Adrenal gland (tissue), 12 donors: Measurements from ENCODE around the gene WDR20. TPM values are rescaled to one million over a fixed set of nuclear protein-coding genes. Genes with fewer than 3 reads are reported as not detected.

Source experiments
- DNase-seq, 7 donors: peaks; one replicate each; pipeline ENCODE4 v3.0.0-alpha.2; 2019 to 2020
- H3K27ac ChIP-seq, 5 donors: fragments of 200-600 bp; sonication (generic) in 4 of 5; 1 replicate in 3 of 5; 2 replicates in 2 of 5; pipeline versions ENCODE4 v1.5.1 to v1.8.0; 2016 to 2020; ENCODE audit warnings: mild to moderate bottlenecking in 1 of 5
- H3K27me3 ChIP-seq: fragments of 200-600 bp; 2 replicates; pipeline ENCODE4 v1.8.0; 2021
- H3K36me3 ChIP-seq, 2 donors: fragments of 200-600 bp; replicated peaks in 1 of 2; 1 replicate in 1 of 2; 2 replicates in 1 of 2; pipeline versions ENCODE4 v1.5.1 to v1.8.0; 2018 to 2022
- H3K4me1 ChIP-seq, 2 donors: fragments of 200-600 bp; replicated peaks in 1 of 2; 1 replicate in 1 of 2; 2 replicates in 1 of 2; pipeline versions ENCODE4 v1.5.1 to v1.8.0; 2018 to 2021
- H3K4me3 ChIP-seq, 4 donors: fragments of 200-600 bp; sonication (generic) in 3 of 4; one replicate each; pipeline ENCODE4 v1.5.1; 2016 to 2018
- H3K9me3 ChIP-seq, 3 donors: fragments of 200-600 bp; sonication (generic) in 1 of 3; replicated peaks in 1 of 3; 1 replicate in 2 of 3; 2 replicates in 1 of 3; pipeline versions ENCODE4 v1.5.1 to v1.8.0; 2016 to 2021
- POLR2A ChIP-seq, 2 donors: fragments of 450-650 bp; IDR thresholded peaks; one replicate each; pipeline ENCODE4 v1.6.1; 2017; ENCODE audit warnings: antibody characterized with exemption in 2 of 2, mild to moderate bottlenecking in 2 of 2, moderate library complexity in 1 of 2
- WGBS, 4 donors: extraction: QIAGEN DNeasy Blood & Tissue Kit in 2 of 4; methylation state at CpG; one replicate each; pipeline versions ENCODE4 v1.1.5 to v1.1.7; 2013 to 2017; 5-methylcytosine and 5-hydroxymethylcytosine counted together
- intact Hi-C, 2 donors: fragments of 100-400 bp; cut with DNase I; formaldehyde crosslinking; loops; one replicate each; pipeline versions ENCODE4 v1.14.1 to v1.15.0; 2022 to 2023
- polyA plus RNA-seq, 3 donors: library from polyadenylated mRNA; stranded (reverse); fragments of 200-250 nt in 2 of 3; fragments of 350-450 nt in 1 of 3; fragmentation: Illumina TruSeq in 1 of 3; extraction: RNeasy Lipid Tissue Mini Kit (QIAGEN cat#74804) in 1 of 3; gene quantifications; one replicate each; pipeline ENCODE4 v1.2.3, GENCODE V29; 2013 to 2014
- total RNA-seq, 9 donors: library from RNA; depleted of rRNA in 4 of 9; stranded (reverse); fragments of >200 nt in 4 of 9; fragments of 120-200 nt in 1 of 9; fragmentation: NEBNext Ultra II Directional in 1 of 9; extraction: Animal tissue kit (Norgen Biotek cat#: 25700) in 1 of 9; gene quantifications; one replicate each; pipeline versions ENCODE4 v1.1.0 to v1.2.4, GENCODE V29; 2013 to 2023
- TF ChIP-seq, protein P1 (sequence below), 6 experiments: fragments of 450-650 bp in 4 of 6; fragments of 200-600 bp in 2 of 6; sonication (generic) in 1 of 6; IDR thresholded peaks; 1 replicate in 5 of 6; 2 replicates in 1 of 6; pipeline versions ENCODE4 v1.5.1 to v1.8.0; 2016 to 2021; ENCODE audit warnings: antibody characterized with exemption in 6 of 6, mild to moderate bottlenecking in 2 of 6, moderate library complexity in 1 of 6
- donor health status: healthy with polysubstance abuse.
- donor health status: Bipolar disorder and iron deficiency.
- donor health status: DM: yes; HTN: yes; CAD: no.
- donor health status: DM: no; HTN: no; CAD: no.
- donor health status: DM: no; HTN: no; CAD: no.
- donor health status: DM: yes; HTN: yes; CAD: no.

Gene WDR20
- total and polyA plus RNA-seq, 12 donors = 13.1 to 55.9 (median 38.3) TPM

GRCh38 chr14:102229071-102229738 is 89.5 kb downstream of the WDR20 start:
- Histone ChIP-seq H3K4me1 (peaks cover 0 to 4% of the 10 kb centered on the region in 2 donors), H3K36me3 (peaks cover 0 to 4% of the 10 kb centered on the region in 2 donors), H3K27me3 (no peaks in the 10 kb centered on the region), H3K4me3 (no peak overlapping the region), H3K27ac (no peak overlapping the region), H3K9me3 (no peaks in the 10 kb centered on the region)
- DNase-seq = no peak
- 95 to 97% (median 96%) methylated on average over 28 to 43 of the region's 43 CpGs for WGBS, 4 donors
- intact Hi-C loops = no loop called here
- TF ChIP-seq, protein P1, sequence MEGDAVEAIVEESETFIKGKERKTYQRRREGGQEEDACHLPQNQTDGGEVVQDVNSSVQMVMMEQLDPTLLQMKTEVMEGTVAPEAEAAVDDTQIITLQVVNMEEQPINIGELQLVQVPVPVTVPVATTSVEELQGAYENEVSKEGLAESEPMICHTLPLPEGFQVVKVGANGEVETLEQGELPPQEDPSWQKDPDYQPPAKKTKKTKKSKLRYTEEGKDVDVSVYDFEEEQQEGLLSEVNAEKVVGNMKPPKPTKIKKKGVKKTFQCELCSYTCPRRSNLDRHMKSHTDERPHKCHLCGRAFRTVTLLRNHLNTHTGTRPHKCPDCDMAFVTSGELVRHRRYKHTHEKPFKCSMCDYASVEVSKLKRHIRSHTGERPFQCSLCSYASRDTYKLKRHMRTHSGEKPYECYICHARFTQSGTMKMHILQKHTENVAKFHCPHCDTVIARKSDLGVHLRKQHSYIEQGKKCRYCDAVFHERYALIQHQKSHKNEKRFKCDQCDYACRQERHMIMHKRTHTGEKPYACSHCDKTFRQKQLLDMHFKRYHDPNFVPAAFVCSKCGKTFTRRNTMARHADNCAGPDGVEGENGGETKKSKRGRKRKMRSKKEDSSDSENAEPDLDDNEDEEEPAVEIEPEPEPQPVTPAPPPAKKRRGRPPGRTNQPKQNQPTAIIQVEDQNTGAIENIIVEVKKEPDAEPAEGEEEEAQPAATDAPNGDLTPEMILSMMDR (IDR thresholded peaks at IDR 0.05) = no peak
- no peak for TF ChIP-seq POLR2A (IDR thresholded peaks at IDR 0.05)

DNA sequence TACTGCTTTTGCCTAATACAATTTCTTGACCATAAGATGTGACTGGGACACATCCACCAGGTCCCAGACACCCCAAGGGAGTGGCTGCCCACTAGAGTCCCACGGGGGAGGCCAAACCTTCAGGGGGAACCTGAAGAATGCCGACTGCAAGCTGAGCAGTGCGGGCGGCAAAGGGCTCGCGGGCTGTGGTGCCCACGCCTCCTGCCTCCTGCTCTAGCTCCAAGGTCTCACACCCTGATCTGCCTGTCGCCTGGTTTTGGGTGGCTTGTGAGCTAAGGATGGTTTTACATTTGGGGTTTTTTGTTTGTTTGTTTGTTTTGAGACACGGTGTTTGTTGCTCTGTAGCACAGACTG is 90.0 kb downstream of the WDR20 start:
- no peak for DNase-seq

GRCh38 chr14:102230481-102231210 is 90.9 kb downstream of the WDR20 start:
- DNase-seq = no peak
- Histone ChIP-seq H3K36me3 (peaks cover 0 to 4% of the 10 kb centered on the region in 2 donors), H3K9me3 (no peaks in the 10 kb centered on the region), H3K27me3 (no peaks in the 10 kb centered on the region), H3K4me1 (peaks cover 0 to 4% of the 10 kb centered on the region in 2 donors), H3K4me3 (no peak overlapping the region), H3K27ac (no peak overlapping the region)
- intact Hi-C loops = loop anchor here in 1 of 2 donors (5.0 kb wide), 1 partner anchor 82 kb away; no protein-coding TSS in a partner anchor
- WGBS, 4 donors = 84 to 89% (median 87%) methylated on average over 22 of the region's 22 CpGs
- no peak for TF ChIP-seq POLR2A (IDR thresholded peaks at IDR 0.05)
- TF ChIP-seq, protein P1 (IDR thresholded peaks at IDR 0.05) = no peak

More for the DNA sequence above, 90.0 kb downstream of the WDR20 start:
- H3K27ac ChIP-seq = no peak overlapping the region
- 84 to 93% (median 91%) methylated on average over 9 of the region's 9 CpGs for WGBS, 4 donors
- H3K9me3 ChIP-seq = no peaks in the 10 kb centered on the region
- H3K27me3 ChIP-seq = no peaks in the 10 kb centered on the region
- peaks cover 0 to 4% of the 10 kb centered on the region in 2 donors for H3K36me3 ChIP-seq
- H3K4me1 ChIP-seq = peaks cover 0 to 4% of the 10 kb centered on the region in 2 donors
- TF ChIP-seq POLR2A (IDR thresholded peaks at IDR 0.05) = no peak
- TF ChIP-seq, protein P1 (IDR thresholded peaks at IDR 0.05) = no peak
- no peak overlapping the region for H3K4me3 ChIP-seq
- intact Hi-C loops = loop anchor here in 1 of 2 donors (5.0 kb wide), 1 partner anchor 83 kb away; no protein-coding TSS in a partner anchor
